Thymus (tissue), 11 donors: ENCODE measurements around the gene SRRM5. TPM values are rescaled to one million over a fixed set of nuclear protein-coding genes. Genes with fewer than 3 reads are reported as not detected.

ENCODE experiments used
- DNase-seq, 9 donors: peaks; one replicate each; pipeline ENCODE4 v3.0.0-alpha.2; 2013; ENCODE audit warnings: low spot score in 9 of 9, low read depth in 6 of 9, missing footprints in 1 of 9
- H3K27ac ChIP-seq, 2 donors: one replicate each; pipeline ENCODE4 v1.5.1; 2013; ENCODE audit warnings: control low read depth in 1 of 2, low read depth in 1 of 2, low read length in 1 of 2, mild to moderate bottlenecking in 1 of 2, moderate library complexity in 1 of 2
- H3K27me3 ChIP-seq, 2 donors: one replicate each; pipeline ENCODE4 v1.5.1; 2013; ENCODE audit warnings: low read length in 1 of 2; ENCODE audit not compliant: control insufficient read depth in 2 of 2, insufficient read depth in 1 of 2
- H3K36me3 ChIP-seq, 2 donors: one replicate each; pipeline ENCODE4 v1.5.1; 2013; ENCODE audit warnings: low read length in 1 of 2, mild to moderate bottlenecking in 1 of 2, moderate library complexity in 1 of 2; ENCODE audit not compliant: control insufficient read depth in 2 of 2, insufficient read depth in 2 of 2
- H3K4me1 ChIP-seq, 2 donors: one replicate each; pipeline ENCODE4 v1.5.1; 2013; ENCODE audit warnings: low read length in 2 of 2; ENCODE audit not compliant: control insufficient read depth in 2 of 2, insufficient read depth in 2 of 2
- H3K4me3 ChIP-seq, 2 donors: one replicate each; pipeline ENCODE4 v1.5.1; 2013; ENCODE audit warnings: low read length in 2 of 2, control low read depth in 1 of 2, mild to moderate bottlenecking in 1 of 2
- H3K9me3 ChIP-seq, 2 donors: one replicate each; pipeline ENCODE4 v1.5.1; 2013; ENCODE audit warnings: low read length in 1 of 2, mild to moderate bottlenecking in 1 of 2; ENCODE audit not compliant: control insufficient read depth in 2 of 2, insufficient read depth in 1 of 2
- WGBS: extraction: QIAGEN DNeasy Blood & Tissue Kit; methylation state at CpG from one replicate; pipeline ENCODE4 v1.1.7; 2013; 5-methylcytosine and 5-hydroxymethylcytosine counted together
- polyA plus RNA-seq: library from polyadenylated mRNA; stranded (reverse); fragments of 200-250 nt; gene quantifications from one replicate; pipeline ENCODE4 v1.2.3, GENCODE V29; 2013
- total RNA-seq: library from RNA; stranded (reverse); fragments of 120-200 nt; gene quantifications from one replicate; pipeline ENCODE4 v1.2.4, GENCODE V29; 2013
- donor health status: healthy.

The SRRM5 gene
- total and polyA plus RNA-seq, 2 donors: 0.05 to 0.39 TPM

DNA sequence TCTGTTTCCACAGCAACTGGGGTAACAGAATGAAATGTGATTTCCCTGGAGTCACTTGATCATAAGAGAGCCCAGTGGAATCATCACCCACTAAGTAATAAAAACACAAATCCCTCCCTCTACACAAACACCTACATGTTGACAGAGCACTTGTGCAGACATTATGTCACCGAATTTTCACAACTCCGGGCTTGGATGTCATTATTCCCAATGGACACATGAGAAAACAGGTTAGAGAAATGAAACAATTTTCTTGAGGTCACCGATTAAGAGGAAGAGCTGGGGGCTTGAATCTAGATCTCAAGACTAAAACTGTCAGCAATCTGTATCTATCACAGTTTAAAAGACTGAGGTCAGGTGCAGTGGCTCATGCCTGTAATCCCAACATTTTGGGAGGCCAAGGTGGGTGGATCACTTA, 39.7 kb upstream of the SRRM5 start:
- H3K27ac ChIP-seq: no peak overlapping the region
- H3K4me1 ChIP-seq: peaks cover 11 to 31% of the 10 kb centered on the region in 2 donors
- WGBS: 96% methylated on average over 3 of the region's 3 CpGs
- H3K27me3 ChIP-seq: no peaks in the 10 kb centered on the region
- H3K4me3 ChIP-seq: no peak overlapping the region
- DNase-seq: no peak
- peaks cover 4 to 17% of the 10 kb centered on the region in 2 donors for H3K36me3 ChIP-seq
- H3K9me3 ChIP-seq: no peaks in the 10 kb centered on the region

DNA sequence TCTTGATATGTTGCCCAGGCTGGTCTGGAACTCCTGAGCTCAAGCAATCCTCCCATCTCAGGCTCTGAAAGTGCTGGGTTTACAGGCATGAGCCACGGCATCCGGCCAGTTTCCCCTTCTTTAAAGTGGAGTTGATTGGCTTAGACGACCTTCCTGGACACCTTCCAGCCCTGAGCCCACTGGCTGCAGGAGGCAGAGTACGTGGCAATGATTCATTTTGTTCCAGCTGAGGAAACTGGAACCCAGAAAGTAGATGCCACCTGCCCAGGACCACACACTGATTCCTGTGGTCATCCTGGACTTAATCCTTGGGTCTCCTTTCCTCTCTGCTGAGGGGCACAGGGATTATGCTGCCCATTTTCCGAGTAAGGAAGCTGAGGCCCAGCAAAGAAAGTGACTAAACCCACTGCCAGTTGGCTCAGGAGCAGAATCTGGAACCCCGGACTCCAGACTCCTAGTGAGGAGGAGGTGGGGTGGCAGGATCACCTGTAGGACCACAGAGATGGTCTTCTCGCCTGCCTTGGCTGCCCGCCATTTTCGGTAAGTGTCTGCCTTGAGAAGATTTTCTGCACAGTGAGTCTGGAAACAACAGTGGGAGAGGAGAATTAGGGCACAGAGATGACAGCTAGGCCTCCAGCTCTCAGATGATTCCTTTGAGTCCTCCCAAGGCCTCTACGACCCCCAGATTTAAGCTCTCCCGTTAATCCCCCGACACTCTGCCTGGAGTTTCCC, 37.3 kb upstream of the SRRM5 start:
- 55% methylated on average over 12 of the region's 12 CpGs for WGBS
- H3K4me3 ChIP-seq: peak overlapping the region; percentile 65 to 85

DNA sequence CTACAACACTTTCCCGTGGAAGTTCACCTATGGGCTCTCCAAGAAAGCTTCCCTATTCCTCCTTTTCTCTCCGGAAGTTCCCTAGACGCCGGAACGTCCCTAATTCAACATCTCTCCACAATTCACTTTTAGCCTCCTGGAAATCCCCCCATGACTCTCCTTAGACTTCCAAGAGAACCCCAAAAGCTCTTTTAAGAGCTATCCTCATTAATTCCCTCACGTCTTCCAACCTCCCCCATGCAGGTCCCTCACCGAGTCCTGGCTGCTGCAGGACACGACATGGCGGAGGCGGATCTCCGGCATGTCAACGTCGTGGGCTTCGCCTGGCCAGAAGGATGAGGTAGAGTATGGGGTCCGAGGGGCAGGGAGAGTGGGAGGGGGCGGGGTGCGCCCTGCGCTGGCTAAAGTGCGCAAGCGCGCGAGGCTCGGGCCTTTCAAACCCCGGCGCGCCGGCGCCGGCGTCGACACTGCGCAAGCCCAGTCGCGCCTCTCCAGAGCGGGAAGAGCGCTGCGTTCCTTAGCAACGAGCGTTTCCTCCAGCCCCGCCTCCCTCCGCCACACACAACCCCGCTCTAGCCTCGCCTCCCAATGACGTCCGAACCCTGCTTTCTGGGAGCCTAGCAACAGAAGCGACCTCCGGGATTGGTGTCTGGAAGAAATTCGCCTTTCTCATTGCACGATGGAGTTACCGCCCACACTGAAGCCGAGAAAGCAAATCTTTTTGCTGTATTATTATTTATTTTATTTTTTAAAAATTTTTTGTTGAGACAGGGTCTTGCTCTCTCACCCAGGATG, 36.5 kb upstream of the SRRM5 start, which contains the start of the genes PINLYP and XRCC1:
Gene PINLYP, plus strand, starts transcription at position 646 of the 795 bp plus-strand sequence. CDS start 1,391 bp downstream, outside the sequence.
Gene XRCC1, minus strand, starts transcription at position 372 of the 795 bp plus-strand sequence. Its CDS starts 69 bp downstream, at position 303.
- peak within 1 kb of the TSS; percentile 65 to 85 for H3K4me3 ChIP-seq
- H3K4me1 ChIP-seq: peaks cover 15 to 34% of the 10 kb centered on the region in 2 donors
- WGBS: under 1% methylated on average over 51 of the region's 51 CpGs
- peak within 1 kb of the TSS; percentile 80 to 83 for H3K27ac ChIP-seq
- DNase-seq: peak; percentile 94 to 99 (median 97)
- no peaks in the 10 kb centered on the region for H3K9me3 ChIP-seq
- H3K36me3 ChIP-seq: peaks cover 4 to 12% of the 10 kb centered on the region in 2 donors
- H3K27me3 ChIP-seq: no peaks in the 10 kb centered on the region

More for the DNA sequence above, 37.3 kb upstream of the SRRM5 start:
- no peaks in the 10 kb centered on the region for H3K9me3 ChIP-seq
- peaks cover 12 to 35% of the 10 kb centered on the region in 2 donors for H3K4me1 ChIP-seq
- DNase-seq: peak in 1 of 9 donors; percentile 28
- H3K27me3 ChIP-seq: no peaks in the 10 kb centered on the region
- H3K36me3 ChIP-seq: peaks cover 4 to 12% of the 10 kb centered on the region in 2 donors
- peak overlapping the region in 1 of 2 donors; percentile 75 for H3K27ac ChIP-seq

DNA sequence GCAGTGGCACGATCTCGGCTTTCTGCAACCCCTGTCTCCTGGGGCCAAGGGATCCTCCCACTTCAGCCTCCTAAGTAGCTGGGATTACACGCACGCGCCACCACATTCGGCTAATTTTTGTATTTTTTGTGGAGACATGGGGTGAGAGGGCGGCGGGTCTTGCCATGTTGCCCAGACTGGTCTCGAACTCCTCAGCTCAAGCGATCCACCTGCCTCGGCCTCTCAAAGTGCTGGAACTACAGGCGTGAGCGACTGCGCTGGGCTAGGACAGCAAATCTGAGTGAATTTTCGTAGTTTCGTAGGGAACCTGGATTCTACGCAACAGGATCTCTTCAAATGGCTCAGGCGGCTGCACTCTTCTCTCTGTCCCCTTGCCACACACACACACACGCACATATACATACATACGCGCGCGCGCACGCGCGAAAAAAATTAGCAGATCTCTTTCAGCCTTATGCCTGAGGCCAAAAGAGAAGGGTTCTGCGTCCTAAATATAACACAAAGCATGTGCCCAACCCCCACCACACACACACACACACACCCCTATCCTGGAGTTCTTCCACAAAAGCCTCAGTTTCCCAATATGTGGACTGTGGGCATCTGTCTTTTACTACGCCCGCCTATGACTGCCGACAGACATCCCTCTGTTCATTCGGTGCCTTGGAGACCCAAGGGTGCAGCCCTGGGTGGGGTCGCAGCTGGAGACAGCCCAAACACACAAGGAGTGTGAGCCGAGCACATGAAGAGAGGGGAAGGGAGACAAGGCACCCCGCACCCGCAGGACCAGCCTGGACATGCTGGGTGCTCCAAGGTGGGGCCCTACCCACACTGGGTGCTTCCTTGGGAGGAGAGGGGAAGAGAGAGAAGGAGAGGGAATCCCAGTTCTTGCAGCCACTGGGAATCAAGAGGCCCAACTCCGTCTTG, 35.7 kb upstream of the SRRM5 start:
- DNase-seq: peak in 1 of 9 donors; percentile 24
- peaks cover 4 to 10% of the 10 kb centered on the region in 2 donors for H3K36me3 ChIP-seq
- H3K27ac ChIP-seq: peak overlapping the region; percentile 10 to 83
- no peaks in the 10 kb centered on the region for H3K27me3 ChIP-seq
- 73% methylated on average over 37 of the region's 37 CpGs for WGBS
- H3K9me3 ChIP-seq: no peaks in the 10 kb centered on the region
- H3K4me3 ChIP-seq: peak overlapping the region; percentile 48 to 65
- H3K4me1 ChIP-seq: peaks cover 15 to 37% of the 10 kb centered on the region in 2 donors

DNA sequence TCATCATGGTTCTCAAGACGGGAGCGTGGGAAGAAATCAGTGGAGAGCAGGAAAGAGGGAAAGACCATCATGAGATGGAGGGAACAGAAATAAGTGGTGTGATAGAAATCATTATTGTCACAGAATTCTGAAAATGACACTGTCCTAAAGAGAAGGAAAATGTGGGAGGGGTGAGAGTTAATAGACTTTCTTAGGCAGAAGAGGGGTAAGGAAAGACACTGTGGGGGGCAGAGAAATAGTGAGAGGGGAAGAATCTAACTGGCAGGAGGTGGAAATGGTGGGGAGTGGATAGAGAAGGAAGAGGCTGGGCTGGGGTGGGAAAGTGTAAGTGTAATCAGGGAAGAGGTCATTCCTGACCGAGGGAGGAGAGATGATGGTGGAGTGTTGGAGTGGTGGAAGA, 33.1 kb upstream of the SRRM5 start:
- Histone ChIP-seq H3K27me3 (no peaks in the 10 kb centered on the region), H3K9me3 (no peaks in the 10 kb centered on the region), H3K4me1 (peaks cover 15 to 43% of the 10 kb centered on the region in 2 donors), H3K36me3 (no peaks in the 10 kb centered on the region), H3K27ac (no peak overlapping the region), H3K4me3 (no peak overlapping the region)
- DNase-seq: no peak
- WGBS: 98% methylated on average over 3 of the region's 3 CpGs

DNA sequence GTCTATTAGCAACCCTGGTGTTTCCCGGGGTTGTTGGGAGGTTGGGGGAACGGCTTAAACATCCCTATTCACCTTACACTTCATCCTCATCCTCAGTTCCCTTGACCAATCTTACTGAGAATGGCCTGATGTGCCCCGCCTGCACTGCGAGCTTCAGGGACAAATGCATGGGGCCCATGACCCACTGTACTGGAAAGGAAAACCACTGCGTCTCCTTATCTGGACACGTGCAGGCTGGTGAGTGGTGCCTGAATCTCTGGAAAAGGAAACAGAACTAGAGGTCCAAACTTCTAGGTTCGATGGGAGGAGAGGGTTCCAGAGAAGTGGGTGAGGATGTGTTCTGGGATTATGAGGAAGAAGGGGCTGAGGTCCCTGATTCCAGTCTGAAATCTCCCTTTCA, 30.4 kb upstream of the SRRM5 start:
- peak overlapping the region in 1 of 2 donors; percentile 30 for H3K27ac ChIP-seq
- peaks cover 6 to 12% of the 10 kb centered on the region in 2 donors for H3K36me3 ChIP-seq
- DNase-seq: no peak
- 82% methylated on average over 7 of the region's 7 CpGs for WGBS
- no peak overlapping the region for H3K4me3 ChIP-seq
- no peaks in the 10 kb centered on the region for H3K9me3 ChIP-seq
- H3K27me3 ChIP-seq: no peaks in the 10 kb centered on the region
- H3K4me1 ChIP-seq: peaks cover 4 to 23% of the 10 kb centered on the region in 2 donors

DNA sequence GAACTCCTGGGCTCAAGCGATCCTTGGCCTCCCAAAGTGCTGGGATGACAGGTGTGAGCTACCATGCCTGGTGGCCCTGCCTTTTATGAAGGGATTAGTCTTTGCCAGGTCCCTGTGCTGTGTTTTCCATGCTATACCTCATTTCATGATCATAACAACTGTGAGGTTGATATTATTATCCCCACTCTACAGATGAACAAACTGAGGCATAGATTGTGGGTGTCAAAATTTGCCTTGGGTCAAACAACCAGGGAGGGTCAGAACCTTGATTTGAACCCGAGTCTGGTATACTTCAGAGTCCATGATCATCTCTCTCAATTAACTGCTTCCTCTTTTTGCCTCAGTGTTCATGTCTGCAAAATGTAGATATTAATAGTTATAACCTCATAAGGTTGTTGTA, 29.4 kb upstream of the SRRM5 start:
- no peak overlapping the region for H3K4me3 ChIP-seq
- 97% methylated on average over 2 of the region's 2 CpGs for WGBS

DNA sequence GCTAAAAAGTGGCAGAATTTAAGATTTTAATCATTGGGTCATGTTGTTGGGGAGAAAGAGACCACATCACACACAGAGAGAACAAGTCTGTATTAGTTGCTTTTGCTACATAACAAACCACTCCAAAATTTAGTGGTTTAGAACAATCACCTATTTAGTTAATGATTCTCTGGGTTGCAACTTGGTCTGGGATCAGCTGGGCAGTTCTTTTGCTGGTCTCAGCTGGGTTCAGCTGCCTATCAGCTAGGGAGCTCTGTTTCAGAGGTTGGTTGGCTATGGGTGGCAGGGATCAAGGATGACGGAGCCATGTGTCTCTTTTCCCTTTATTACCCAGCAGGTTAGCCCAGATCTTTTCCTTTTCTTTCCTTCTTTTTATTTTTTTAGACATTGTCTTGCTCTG, 27.4 kb upstream of the SRRM5 start:
- peak overlapping the region; percentile 0 to 43 for H3K27ac ChIP-seq
- peaks cover 4 to 21% of the 10 kb centered on the region in 2 donors for H3K4me1 ChIP-seq
- DNase-seq: no peak
- no peaks in the 10 kb centered on the region for H3K9me3 ChIP-seq
- H3K36me3 ChIP-seq: peaks cover 9 to 14% of the 10 kb centered on the region in 2 donors
- no peak overlapping the region for H3K4me3 ChIP-seq
- 95% methylated on average over 1 of the region's 1 CpG for WGBS
- no peaks in the 10 kb centered on the region for H3K27me3 ChIP-seq

More for the DNA sequence above, 29.4 kb upstream of the SRRM5 start:
- no peak for DNase-seq
- Histone ChIP-seq H3K36me3 (peaks cover 9 to 14% of the 10 kb centered on the region in 2 donors), H3K27me3 (no peaks in the 10 kb centered on the region), H3K27ac (no peak overlapping the region), H3K9me3 (no peaks in the 10 kb centered on the region), H3K4me1 (peaks cover 4 to 23% of the 10 kb centered on the region in 2 donors)
